HG02973 (cell line): ENCODE measurements around the gene RFC3.
A peak's percentile ranks its signal among the peaks of the same experiment; 100 is the strongest.
"Not testable (repeated sequence)": the region's sequence is repeated elsewhere in the genome, so short reads cannot be mapped to it uniquely, and the experiment has no call there.

Source experiments
- ATAC-seq: cut with Tn5 transposase; IDR thresholded peaks from one replicate; pipeline ENCODE4 v1.9.1; 2021; ENCODE audit warnings: moderate library complexity; ENCODE audit not compliant: unreplicated experiment

Gene RFC3

GRCh38 chr13:33817901-33818706 lies at the start of gene RFC3:
Gene RFC3 (plus strand): TSS chr13:33818149. CDS start chr13:33818179, 30 bp downstream.
- peak; percentile 93 for ATAC-seq

DNA sequence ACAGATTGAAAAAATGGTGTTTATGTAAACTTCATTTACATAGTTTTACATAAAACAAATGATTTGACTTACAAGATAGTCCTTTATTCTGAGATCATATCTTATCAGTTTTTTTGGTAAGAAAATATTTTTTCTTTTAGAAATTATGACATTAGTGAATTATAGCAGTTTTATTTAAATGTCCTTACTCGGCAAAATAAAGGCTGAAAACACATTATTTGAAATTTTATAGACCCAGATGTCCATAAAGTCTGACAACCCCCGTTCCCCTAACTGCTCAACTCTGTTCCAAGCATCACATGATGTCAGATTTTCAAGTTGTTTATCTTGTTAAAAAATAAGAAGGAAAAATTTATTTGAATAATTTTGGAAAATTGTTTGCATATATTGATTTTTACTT lies 46.7 kb upstream of the RFC3 start:
- no peak for ATAC-seq

- no peak for ATAC-seq
Measured at GRCh38 chr13:33773790-33774462, 44.0 kb upstream of the RFC3 start.

DNA sequence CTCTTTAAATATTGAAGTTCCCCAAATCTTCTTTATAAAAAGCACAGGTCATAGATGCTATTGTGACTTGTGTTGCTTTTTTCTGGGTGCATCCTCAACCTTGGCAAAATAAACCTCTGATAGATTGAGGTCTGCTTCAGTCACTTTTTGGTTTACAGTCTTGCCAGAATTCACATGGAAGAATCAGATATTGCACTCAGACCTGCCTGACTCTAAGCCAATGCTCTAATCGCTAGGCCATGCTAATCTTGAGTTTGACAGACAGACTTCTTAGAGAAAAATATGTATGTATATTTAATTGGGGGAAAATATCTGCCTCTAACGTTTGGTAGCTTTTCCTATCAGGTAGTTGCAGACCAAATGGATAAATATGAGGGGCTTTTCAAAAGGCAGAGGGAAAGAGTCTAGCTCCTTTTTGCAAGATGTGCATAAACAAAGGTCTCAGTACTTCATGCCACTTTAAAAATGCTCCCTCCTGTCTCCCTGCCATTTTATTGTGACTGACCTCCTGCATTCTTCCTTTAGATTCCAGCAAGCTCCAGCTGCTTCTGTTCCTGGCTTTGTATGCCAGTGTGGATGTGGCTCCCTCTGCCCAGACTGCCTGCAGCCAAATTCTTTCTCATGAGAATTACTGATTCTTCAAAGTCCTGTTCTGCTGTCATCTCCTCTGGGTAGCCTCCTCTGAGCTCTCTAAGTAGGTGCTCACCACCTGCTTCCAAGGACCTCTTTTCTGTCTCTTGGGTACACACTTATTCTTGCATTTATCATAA lies 42.4 kb upstream of the RFC3 start:
- no peak for ATAC-seq

DNA sequence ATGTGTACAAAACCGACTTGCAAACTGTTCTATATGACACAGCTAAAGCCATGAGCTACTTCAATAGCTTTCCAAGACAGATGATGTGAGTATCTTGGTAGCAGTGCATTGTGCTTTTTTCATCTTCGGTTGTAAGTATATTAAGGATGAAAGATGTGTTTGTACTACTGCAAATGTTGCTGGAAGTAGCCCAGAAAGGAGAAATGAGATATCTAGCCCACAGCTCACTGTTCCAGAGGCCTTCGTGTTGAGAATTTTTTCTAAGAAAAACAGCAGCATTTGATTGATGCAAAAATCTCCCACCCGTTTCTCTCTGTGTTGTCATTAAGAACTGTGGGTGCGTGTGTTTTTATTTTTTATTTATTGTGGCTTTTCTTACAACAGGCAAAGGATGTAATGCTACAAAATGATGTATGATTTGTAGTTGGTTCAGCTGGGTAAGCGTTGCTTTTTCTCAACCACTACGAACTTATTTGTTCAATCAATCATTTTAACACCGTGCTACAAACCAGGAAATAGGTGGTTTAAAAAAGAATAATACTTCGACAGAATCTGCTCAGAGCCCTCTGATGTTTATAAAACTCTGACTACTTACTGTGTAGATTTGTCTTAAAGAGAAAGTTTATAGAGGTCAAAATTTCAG lies 41.6 kb upstream of the RFC3 start:
- no peak for ATAC-seq

GRCh38 chr13:33782631-33783030 lies 35.3 kb upstream of the RFC3 start:
- ATAC-seq = no peak

DNA sequence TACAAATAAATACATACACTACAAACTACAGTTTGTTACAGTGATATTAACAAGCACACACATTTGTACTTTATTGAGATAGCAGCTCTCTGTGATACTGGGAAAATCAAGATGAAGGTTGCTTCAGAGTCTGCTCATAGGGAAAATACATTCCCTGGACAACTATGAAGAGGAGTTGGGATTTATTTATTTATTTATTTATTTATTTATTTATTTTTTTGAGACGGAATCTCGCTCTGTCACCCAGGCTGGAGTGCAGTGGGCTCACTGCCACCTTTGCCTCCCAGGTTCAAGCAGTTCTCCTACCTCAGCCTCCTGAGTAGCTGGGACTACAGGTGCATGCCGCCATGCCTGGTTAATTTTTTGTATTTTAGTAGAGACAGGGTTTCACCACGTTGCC lies 34.7 kb upstream of the RFC3 start:
- ATAC-seq = not testable (repeated sequence)

- no peak for ATAC-seq
Measured at GRCh38 chr13:33784738-33785137, 33.2 kb upstream of the RFC3 start.

DNA sequence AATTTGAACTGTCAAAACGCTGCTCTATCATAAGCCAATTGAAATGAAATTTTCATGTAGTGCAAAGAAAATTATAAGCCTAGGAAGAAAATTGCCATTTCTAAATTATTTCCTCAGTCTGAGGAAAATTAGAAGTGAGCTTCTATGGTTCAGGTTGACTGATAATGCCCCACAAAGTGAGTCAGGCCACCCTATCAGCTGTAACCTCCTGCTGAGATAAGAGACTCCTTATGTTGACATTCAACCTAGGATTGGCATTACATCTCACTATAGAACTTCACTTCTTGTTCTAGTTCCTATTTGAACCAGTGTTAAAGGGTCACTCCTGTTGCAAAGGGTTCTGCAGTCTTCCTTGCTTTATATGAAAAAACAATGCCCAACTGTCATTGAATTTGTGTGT lies 32.6 kb upstream of the RFC3 start:
- no peak for ATAC-seq

- no peak for ATAC-seq
Measured at GRCh38 chr13:33787051-33787591, 30.8 kb upstream of the RFC3 start.

DNA sequence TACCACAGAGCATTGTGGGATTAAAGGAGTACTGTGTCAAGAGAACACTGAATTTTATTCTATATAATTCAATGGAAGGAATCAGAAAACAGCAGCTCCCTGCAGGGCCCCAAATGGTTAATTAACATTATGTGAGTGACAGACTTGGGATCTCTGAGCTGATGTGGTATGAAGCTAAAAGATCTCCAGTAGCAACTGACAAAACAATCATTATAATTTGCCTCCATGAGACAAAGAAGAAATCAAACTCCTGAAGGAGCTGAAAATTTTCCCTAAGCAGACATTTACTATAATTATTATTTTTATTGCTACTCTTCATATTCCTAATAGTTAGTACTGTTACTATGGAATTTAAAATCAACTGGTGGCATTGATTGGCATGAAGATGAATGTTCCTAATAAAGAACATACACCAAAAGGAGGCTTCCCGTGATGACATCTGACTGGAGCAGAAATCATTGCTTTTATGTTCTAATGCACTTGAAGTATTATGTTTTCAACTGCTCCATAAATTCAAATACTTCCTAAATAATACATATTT lies 28.8 kb upstream of the RFC3 start:
- ATAC-seq = no peak

DNA sequence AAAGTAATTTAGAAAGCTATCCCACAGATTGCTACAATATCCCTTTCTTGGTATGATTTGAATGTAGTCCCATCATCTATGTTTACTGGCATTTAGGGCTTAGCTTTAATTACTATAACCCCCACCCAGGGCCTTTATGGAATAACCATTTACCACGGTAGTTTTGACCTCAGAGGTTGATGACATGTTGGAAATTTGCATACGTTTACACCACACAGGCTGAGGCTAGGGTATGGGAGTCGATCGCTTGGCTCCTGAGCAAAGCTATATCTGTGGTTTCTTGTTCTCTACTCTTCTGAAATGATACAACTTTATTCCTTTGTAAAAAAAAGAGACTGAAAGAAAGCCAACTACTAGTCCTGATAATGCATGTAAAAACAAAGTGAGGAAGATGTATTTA lies 28.2 kb upstream of the RFC3 start:
- ATAC-seq = no peak

GRCh38 chr13:33793726-33794125 lies 24.2 kb upstream of the RFC3 start:
- no peak for ATAC-seq

DNA sequence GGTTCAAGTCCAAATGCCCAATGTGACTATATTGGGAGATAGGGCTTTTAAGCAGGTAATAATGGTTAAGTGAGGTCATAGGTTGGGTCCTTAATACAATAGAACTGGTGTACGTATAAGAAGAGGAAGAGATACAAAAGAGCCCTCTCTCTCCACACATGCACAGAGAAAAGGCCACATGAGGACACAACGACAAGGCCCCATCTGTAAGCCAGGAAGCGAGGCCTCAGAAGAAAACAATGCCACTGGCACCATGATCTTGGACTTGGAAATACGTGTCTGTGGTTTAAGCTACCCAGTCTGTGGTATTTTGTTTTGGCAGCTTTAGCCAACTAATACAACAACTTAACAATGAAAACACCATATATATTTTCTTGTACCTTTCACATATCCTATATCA lies 23.4 kb upstream of the RFC3 start:
- no peak for ATAC-seq

- no peak for ATAC-seq
Measured at GRCh38 chr13:33796095-33796494, 21.9 kb upstream of the RFC3 start.

DNA sequence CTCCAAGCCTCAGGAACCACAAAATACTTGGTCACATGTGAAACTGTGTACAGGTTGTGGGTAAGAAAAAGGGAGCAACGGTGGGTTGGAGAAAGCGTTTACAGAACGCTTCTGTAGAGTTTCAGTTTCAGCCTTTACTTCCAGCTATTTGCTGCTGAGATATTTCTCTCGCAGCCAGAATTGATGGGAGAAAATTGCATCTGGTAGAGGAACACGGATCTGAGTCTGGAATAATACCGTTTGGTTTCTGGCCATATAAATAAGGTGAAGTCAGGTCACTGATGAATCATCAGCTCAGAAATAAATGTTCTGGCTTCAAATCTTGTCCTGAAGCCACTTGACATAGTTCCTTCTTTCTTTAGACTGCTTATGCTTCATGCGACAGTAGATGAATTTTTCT lies 20.3 kb upstream of the RFC3 start:
- no peak for ATAC-seq

- no peak for ATAC-seq
Measured at GRCh38 chr13:33798023-33798422, 19.9 kb upstream of the RFC3 start.

DNA sequence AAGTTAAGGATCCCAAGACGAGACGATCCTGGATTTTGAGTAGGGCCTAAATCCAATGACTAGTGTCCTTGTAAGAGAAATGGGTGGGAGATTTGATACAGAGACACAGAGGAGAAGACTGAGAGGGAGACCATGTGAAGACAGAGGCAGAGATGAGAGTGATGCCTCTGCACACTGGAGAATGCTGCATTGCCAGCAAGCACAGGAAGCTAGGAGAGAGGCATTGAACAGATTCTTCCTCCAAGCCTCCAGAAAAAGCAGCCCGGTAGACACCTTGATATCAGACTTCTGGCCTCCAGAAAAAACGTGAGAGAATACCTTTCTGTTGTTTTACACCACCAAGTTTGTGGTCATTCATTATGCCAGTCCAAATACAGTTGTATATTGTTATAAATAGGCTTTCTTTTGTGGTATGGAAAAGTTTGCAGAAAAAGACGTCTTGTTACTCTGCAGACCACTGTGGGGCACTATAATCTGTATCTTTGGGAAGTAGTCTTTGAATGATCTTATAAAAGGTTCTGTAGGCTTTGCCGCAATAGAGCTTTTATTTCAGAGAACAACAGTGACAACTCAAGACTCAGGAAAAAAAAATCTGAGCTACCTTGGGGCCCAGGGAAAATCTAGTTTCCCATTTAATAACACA lies 17.9 kb upstream of the RFC3 start:
- no peak for ATAC-seq

GRCh38 chr13:33800646-33801186 lies 17.2 kb upstream of the RFC3 start:
- no peak for ATAC-seq
